Umbilical cord (tissue), 2 donors: ENCODE results near the gene RPN1. TPM values are rescaled to one million over a fixed set of nuclear protein-coding genes. Genes with fewer than 3 reads are reported as not detected.

Experiments
- DNase-seq: peaks from one replicate; pipeline ENCODE4 v3.0.0-alpha.2; 2015; ENCODE audit warnings: low spot score
- total RNA-seq: library from RNA; depleted of rRNA; stranded (reverse); fragments of >200 nt; gene quantifications from one replicate; pipeline ENCODE4 v1.2.3, GENCODE V29; 2014; ENCODE audit warnings: low replicate concordance; ENCODE audit not compliant: insufficient read depth

Gene RPN1
- total RNA-seq, 1 donor from 2014 or later, result 220 TPM

DNA sequence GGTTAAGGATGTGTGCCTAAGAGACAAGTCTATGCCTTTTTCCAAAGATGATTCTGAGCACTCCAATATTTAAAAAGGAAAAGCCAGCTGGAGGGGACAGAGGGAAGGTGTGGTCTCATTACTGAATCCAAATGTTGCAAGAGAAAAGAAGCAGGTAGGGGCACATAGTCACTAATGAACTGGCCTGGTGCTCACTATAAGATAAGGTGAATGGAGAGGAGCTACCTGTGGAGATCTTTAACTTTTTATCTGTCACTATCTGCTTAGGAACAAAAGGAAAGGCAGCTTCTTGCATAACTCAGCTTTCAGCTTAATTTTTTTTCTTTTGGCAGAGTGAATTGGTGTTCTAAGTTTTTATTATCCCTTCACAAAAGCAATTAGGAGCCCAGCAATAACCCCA, 69.1 kb downstream of the RPN1 start:
- no peak for DNase-seq

DNA sequence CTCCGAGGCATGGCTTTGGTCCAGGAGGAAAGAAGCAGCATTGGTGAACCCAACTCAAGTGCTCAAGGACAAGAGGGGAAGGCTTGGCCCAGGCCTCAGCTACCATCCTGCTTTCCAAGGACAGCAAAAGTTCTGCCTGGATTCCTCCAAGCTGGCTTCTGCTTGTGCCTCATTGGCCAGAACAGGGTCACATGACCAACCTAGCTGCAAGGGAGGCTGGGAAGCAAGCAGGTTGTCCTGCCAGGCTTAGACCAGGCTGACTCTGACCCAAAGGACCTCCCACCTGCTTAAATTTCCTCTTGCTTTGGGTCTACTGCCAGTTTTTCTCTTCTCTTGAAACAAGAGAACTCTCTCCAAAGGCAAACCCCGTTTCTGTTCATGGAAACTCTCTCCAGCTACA, 70.7 kb downstream of the RPN1 start:
- DNase-seq, result no peak

DNA sequence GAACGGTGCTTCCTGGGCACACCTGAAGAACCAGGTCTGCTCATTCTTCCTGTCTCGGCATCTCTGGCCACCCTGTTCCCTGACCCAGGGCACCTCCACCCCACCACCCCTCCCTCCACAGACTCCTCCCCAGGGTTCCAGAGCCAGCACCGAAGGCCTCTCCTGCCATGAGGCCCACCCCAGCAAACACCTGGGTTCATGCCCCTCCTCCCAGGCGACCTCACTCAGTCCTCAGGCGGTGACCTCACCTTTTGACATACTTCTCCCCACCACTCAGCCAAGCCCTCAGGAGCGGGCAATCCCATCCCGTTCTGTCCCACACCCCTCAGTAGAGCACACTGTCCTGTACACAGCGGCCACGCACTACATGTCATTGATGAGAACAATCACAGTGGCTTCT, 72.3 kb downstream of the RPN1 start:
- no peak for DNase-seq

DNA sequence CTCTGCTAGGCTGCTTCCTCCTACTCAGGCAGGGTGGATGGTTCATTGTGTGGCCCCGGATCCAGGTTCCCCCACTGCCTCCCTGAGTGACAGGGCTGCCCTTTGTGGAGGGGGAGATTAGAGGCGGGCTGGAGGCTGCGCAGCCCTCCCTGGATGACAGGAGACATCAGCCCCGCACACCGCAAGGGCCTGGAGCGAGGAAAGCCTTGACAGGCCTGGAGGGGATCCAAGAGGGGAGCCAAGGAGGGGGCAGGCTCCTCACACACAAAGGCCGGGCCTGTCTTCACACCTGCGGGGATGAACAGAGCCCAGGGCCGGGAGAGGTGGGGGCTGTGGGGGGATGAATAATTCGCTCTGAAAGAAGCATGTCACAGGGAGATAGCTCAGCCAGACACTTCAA, 72.9 kb downstream of the RPN1 start:
- DNase-seq, result no peak

DNA sequence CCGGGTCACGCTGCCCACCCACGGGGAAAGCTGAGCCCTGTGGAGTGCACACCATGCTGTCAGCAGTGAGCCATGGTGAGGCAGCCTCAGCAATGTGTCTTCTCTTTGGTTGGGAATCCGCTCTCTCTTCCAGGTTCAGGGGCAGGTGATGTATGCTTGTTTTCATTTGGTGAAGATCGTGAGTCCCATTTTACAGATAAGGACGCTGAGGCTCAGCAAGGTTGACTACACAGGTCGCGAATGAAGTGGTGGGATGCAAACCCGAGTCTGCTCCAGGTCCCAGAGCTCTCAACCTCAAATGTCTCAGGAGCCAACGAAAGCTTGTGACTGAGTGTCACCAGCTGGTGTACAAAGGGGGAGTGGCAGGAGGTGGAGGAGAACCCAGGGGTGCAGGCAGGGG, 74.3 kb downstream of the RPN1 start:
- no peak for DNase-seq

DNA sequence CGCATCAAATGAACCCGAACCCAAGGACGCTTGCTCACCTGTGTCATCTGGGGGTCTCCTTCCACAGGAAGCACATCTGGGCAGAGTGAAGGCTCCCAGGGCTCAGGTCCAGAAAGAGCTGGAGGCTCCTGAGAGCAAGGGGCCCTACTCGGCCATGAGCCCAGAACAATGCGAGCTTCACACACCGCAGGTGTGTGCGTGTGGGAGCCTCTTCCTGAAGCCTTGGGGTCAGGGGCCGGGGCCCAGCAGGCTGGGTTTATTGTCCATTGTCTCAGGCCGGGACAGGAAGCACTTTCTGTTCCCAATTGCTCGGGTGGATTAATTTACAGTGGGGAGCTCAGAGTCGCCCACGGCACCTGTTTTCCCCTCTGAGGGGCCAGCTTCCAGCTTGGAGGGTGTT, 74.8 kb downstream of the RPN1 start:
- DNase-seq, result no peak

DNA sequence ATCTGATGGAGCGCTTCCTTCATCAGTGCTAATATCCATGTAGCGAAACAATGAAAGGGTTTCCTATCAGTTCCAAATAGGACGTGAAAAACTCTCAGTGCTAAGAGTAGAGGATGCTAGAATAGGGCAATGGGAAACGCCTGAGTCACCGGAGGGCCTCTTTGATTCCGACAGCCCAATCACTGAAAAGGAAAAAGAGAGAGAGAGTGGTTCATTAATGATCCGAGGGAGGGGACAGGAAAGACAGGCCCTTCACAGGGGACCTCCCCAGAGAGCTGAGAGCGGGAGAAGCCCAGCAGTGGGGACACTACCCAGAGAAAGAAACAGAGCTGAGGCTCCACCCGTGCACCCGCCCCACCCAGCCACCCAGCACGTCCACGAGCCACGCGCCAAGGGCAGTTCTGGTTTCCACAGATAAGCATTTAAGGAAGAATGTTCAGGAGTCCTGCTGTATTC, 76.9 kb downstream of the RPN1 start:
- no peak for DNase-seq

DNA sequence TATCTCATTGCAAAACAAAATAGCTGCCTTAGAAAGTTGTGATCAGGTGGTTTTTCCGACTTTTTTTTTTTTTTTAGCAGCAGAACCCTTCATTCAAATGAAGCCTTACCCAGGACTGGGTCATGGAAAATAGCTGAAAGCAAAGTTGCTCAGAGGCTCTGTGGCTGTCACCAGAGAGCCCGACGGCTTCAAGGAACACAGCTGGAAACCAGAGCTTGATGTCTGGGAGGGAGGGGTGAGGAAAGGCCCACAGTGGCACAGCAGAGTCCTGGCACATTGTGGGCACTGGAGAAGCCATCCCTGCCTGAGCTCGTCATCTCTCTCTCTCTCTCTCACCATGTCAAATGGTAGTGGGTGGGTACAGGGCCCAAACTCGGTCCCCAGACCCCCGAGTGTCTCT, 77.5 kb downstream of the RPN1 start:
- DNase-seq, result no peak

DNA sequence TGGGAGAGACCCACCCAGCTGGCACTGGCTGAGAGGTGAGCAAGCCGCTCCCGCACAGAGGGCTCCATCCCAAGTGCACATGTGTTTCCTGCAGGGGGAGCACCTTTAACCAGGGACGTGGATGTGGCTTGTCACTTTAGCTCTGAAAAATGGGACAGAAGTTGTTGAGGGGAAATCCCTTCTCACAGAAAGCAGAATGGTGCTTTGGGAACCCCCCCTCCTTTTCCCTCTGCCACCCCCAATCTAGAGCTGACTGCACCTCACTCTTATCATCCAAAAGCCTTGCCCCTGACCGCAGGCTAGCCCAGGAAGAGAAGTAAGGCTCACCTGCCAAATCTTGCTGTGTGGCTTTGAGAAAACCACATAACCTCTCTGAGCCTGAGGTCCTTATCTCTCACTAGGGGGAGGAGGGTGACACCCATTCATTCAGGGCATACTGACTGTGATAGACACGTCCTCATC, 77.9 kb downstream of the RPN1 start:
- DNase-seq, result no peak

DNA sequence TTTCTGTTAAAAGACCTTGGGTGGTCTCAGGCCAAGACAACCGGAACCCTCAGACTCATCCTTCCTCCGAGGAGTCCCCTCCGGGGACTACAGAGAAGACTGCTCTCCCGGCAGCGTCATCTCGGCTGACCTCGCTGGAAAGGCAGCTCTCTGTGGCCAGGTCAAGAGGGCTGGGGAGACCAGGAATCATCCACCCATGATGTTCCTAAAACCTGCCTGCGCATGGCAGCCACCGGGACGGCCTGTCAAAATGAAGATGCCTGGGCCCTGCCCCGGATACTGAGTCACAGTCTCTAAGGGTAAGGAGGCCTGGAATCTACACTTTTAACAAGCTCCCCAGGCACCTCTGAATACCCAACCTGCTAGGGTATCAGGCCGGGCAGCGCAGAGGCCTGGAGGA, 78.6 kb downstream of the RPN1 start:
- DNase-seq, result no peak

Other genes with a start within 250 kb of the RPN1 start
- gene DNAJB8, start 183.9 kb downstream of the RPN1 start, total RNA-seq, result 0.48 TPM
- gene GATA2, start 157.6 kb downstream of the RPN1 start, total RNA-seq, result 3.6 TPM
- 26.0 TPM for gene RAB7A, start 75.4 kb upstream of the RPN1 start, total RNA-seq
- gene ACAD9, start 228.8 kb upstream of the RPN1 start, total RNA-seq, result 26.5 TPM